BLaER1 (cell line): ENCODE results near the gene DKK3.

Source experiments
- H3K27ac ChIP-seq: shearing (Covaris generic); formaldehyde crosslinking; 2 replicates; pipeline ENCODE4 v1.8.1; 2022
- H3K27me3 ChIP-seq: shearing (Covaris generic); formaldehyde crosslinking; 2 replicates; pipeline ENCODE4 v1.8.1; 2022
- H3K36me3 ChIP-seq: shearing (Covaris generic); formaldehyde crosslinking; 2 replicates; pipeline ENCODE4 v1.8.1; 2022
- H3K4me1 ChIP-seq: shearing (Covaris generic); formaldehyde crosslinking; 2 replicates; pipeline ENCODE4 v1.8.1; 2022
- H3K4me2 ChIP-seq: shearing (Covaris generic); formaldehyde crosslinking; 2 replicates; pipeline ENCODE4 v1.8.1; 2022
- H3K4me3 ChIP-seq: shearing (Covaris generic); formaldehyde crosslinking; 2 replicates; pipeline ENCODE4 v1.8.1; 2022
- H3K9ac ChIP-seq: shearing (Covaris generic); formaldehyde crosslinking; 2 replicates; pipeline ENCODE4 v1.8.1; 2022
- H3K9me3 ChIP-seq: shearing (Covaris generic); formaldehyde crosslinking; 2 replicates; pipeline ENCODE4 v1.8.1; 2022
- H4K20me1 ChIP-seq: shearing (Covaris generic); formaldehyde crosslinking; 2 replicates; pipeline ENCODE4 v1.8.1; 2022
- Cebpa-rat ChIP-seq: shearing (Covaris generic); IDR thresholded peaks from 2 replicates; pipeline ENCODE4 v1.8.1; 2022

Gene DKK3

GRCh38 chr11:11931461-11932055, 76.9 kb downstream of the DKK3 start:
- Histone ChIP-seq H3K36me3 (peaks cover 55% of the 10 kb centered on the region), H4K20me1 (no peaks in the 10 kb centered on the region), H3K4me1 (peaks cover 3% of the 10 kb centered on the region), H3K4me3 (no peak overlapping the region), H3K9me3 (no peaks in the 10 kb centered on the region), H3K9ac (no peak overlapping the region), H3K4me2 (no peak overlapping the region), H3K27ac (no peak overlapping the region), H3K27me3 (no peaks in the 10 kb centered on the region)
- no peak for TF ChIP-seq Cebpa-rat

GRCh38 chr11:11929920-11930319, 78.5 kb downstream of the DKK3 start:
- no peaks in the 10 kb centered on the region for H4K20me1 ChIP-seq
- H3K9ac ChIP-seq: no peak overlapping the region
- H3K4me3 ChIP-seq: no peak overlapping the region
- no peak for TF ChIP-seq Cebpa-rat
- H3K9me3 ChIP-seq: peaks cover 4% of the 10 kb centered on the region
- H3K4me2 ChIP-seq: no peak overlapping the region
- H3K27ac ChIP-seq: no peak overlapping the region
- H3K27me3 ChIP-seq: no peaks in the 10 kb centered on the region
- peaks cover 50% of the 10 kb centered on the region for H3K36me3 ChIP-seq
- peaks cover 10% of the 10 kb centered on the region for H3K4me1 ChIP-seq

- H4K20me1 ChIP-seq: no peaks in the 10 kb centered on the region
- H3K36me3 ChIP-seq: peaks cover 24% of the 10 kb centered on the region
- no peak overlapping the region for H3K27ac ChIP-seq
- H3K9ac ChIP-seq: no peak overlapping the region
- H3K4me1 ChIP-seq: peaks cover 10% of the 10 kb centered on the region
- no peak overlapping the region for H3K4me2 ChIP-seq
- no peak for TF ChIP-seq Cebpa-rat
- no peak overlapping the region for H3K4me3 ChIP-seq
- H3K9me3 ChIP-seq: peaks cover 7% of the 10 kb centered on the region
- H3K27me3 ChIP-seq: no peaks in the 10 kb centered on the region
Observed at GRCh38 chr11:11923828-11924227, 84.6 kb downstream of the DKK3 start.

GRCh38 chr11:11916981-11917399, 91.4 kb downstream of the DKK3 start:
- Histone ChIP-seq H4K20me1 (no peaks in the 10 kb centered on the region), H3K27me3 (no peaks in the 10 kb centered on the region), H3K4me1 (no peaks in the 10 kb centered on the region), H3K9ac (no peak overlapping the region), H3K9me3 (no peaks in the 10 kb centered on the region), H3K4me3 (no peak overlapping the region), H3K36me3 (peaks cover 5% of the 10 kb centered on the region; the same call in 1 of the 2 replicates), H3K27ac (no peak overlapping the region), H3K4me2 (no peak overlapping the region)
- TF ChIP-seq Cebpa-rat: no peak

GRCh38 chr11:11915625-11916024, 92.8 kb downstream of the DKK3 start:
- Histone ChIP-seq H3K4me1 (no peaks in the 10 kb centered on the region), H3K27ac (no peak overlapping the region), H3K27me3 (no peaks in the 10 kb centered on the region), H3K4me2 (no peak overlapping the region), H4K20me1 (no peaks in the 10 kb centered on the region), H3K4me3 (no peak overlapping the region), H3K36me3 (peaks cover 13% of the 10 kb centered on the region), H3K9me3 (no peaks in the 10 kb centered on the region), H3K9ac (no peak overlapping the region)
- no peak for TF ChIP-seq Cebpa-rat

GRCh38 chr11:11913395-11913794, 95.0 kb downstream of the DKK3 start:
- TF ChIP-seq Cebpa-rat: no peak
- H3K27me3 ChIP-seq: no peaks in the 10 kb centered on the region
- H3K9me3 ChIP-seq: no peaks in the 10 kb centered on the region
- no peak overlapping the region for H3K4me2 ChIP-seq
- H3K4me3 ChIP-seq: no peak overlapping the region
- no peaks in the 10 kb centered on the region for H4K20me1 ChIP-seq
- H3K9ac ChIP-seq: no peak overlapping the region
- H3K27ac ChIP-seq: no peak overlapping the region
- no peaks in the 10 kb centered on the region for H3K4me1 ChIP-seq
- H3K36me3 ChIP-seq: peaks cover 19% of the 10 kb centered on the region
